ENCODE measurements around the gene CD99.
"Not testable (repeated sequence)": the region's sequence is repeated elsewhere in the genome, so short reads cannot be mapped to it uniquely, and the experiment has no call there.

The CD99 gene
- total RNA-seq = 117 to 141 (median 128) reads per million in 4 donors

DNA sequence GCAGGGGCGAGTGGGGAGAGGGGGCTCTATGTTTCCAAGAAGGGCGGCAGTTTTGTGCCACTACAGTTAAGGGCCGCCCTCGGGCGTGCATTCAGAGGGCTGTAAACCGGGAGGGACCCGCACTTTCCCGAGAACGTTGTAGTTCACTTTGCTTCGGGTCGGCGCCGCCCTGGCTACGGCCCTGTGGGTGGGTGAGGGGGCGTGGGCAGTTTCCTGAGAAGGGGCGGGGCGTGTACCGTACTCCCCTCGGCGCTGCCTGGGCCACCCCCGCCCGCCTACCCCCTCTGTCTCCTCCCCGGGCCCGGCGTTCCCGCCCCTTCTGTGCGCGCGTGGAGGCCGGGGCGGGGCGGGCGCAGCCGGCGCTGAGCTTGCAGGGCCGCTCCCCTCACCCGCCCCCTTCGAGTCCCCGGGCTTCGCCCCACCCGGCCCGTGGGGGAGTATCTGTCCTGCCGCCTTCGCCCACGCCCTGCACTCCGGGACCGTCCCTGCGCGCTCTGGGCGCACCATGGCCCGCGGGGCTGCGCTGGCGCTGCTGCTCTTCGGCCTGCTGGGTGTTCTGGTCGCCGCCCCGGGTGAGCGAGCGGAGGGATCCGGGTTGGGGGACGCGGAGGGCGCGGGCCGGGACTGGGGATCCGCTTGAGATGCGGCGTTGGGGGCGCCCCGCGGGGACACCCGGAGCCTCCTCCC, at the start of gene CD99:
Gene CD99, plus strand, starts transcription at position 440 of the 687 bp plus-strand sequence. Its CDS starts 66 bp downstream, at position 506.
- peak; percentile 83 to 88 (median 88) for DNase-seq

DNA sequence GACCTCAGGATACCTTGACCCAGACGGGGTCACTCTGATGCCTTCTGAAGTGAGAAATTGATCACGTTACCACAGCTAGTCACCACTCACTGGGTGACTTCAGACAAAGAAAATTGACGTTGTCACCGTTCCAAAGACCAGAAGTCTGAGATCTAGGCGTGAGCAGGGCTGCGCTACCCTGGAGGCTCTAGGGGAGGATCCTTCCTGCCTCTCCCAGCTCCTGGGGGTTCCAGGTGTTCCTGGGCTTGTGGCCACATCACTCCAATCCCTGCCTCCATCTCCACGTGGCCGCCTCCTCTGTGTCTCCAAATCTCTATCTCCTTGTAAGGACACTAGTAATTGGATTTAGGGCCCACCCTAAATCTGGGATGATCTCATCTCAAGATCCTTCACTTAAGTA, 48.9 kb upstream of the CD99 start:
- no peak for DNase-seq

DNA sequence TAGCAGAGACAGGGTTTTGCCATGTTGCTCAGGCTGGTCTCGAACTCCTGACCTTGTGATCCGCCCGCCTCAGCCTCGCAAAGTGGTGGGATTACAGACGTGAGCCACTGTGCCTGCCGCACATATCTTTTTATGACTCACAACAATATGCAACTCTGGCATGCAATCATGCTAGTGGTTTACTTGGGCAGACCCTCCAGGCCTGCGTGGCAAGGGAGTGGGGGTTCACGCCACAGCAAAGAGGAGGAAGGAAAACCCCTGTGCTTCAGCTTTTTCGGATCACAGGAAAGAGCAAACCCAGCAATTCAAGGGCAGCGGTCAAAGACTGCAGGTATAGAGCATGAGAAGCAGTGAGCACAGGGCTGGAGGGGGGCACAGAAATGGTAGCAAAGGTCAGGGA, 48.3 kb upstream of the CD99 start:
- no peak for DNase-seq

GRCh38 chrX:2643880-2644279, 47.2 kb upstream of the CD99 start:
- DNase-seq = no peak

DNA sequence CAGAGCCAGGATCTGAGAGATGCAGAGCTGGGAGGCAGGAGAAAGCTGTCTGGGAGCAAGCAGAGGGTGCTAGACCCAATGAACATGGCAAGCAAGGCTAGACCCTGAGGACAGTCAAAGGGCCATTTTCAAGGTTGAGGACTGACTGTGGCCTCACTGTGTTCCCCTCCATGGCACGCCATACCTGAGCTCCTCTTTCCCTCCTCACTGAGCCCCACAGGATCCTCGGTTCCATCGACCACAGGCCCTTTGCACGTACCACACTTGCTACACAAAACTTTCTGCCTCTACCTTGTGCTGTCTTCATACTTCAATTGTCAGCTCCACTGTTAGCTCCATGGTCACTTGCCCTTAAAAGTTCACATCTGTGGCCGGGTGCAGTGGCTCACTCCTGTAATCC, 45.5 kb upstream of the CD99 start:
- DNase-seq = no peak

DNA sequence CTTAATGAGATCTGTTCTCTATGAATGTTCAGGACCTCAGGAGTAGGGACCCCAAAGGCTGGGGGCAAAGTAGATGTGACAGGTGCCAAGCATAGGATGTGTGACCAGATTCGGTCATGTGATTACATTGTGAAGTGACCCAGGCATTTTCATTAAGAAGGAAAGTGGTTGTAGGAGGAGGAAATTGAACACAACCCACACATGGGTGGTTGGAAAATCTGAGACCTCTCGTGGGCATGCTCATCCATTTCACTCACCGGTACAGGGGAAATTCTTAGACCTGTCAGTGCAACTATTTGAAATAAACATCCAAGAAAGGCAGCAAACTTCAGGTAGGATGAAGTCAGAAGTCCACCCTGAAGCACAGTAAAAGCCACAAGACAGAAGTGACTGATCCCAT, 43.5 kb upstream of the CD99 start:
- no peak for DNase-seq

- no peak for DNase-seq
Observed at GRCh38 chrX:2650037-2650436, 41.1 kb upstream of the CD99 start.

- no peak for DNase-seq
Observed at GRCh38 chrX:2650865-2651264, 40.2 kb upstream of the CD99 start.

- DNase-seq = no peak
Observed at GRCh38 chrX:2652106-2652505, 39.0 kb upstream of the CD99 start.

- DNase-seq = no peak
Observed at GRCh38 chrX:2654436-2655340, 36.4 kb upstream of the CD99 start.

- no peak for DNase-seq
Observed at GRCh38 chrX:2656257-2656836, 34.7 kb upstream of the CD99 start.

GRCh38 chrX:2657532-2658113, 33.5 kb upstream of the CD99 start:
- DNase-seq = no peak

DNA sequence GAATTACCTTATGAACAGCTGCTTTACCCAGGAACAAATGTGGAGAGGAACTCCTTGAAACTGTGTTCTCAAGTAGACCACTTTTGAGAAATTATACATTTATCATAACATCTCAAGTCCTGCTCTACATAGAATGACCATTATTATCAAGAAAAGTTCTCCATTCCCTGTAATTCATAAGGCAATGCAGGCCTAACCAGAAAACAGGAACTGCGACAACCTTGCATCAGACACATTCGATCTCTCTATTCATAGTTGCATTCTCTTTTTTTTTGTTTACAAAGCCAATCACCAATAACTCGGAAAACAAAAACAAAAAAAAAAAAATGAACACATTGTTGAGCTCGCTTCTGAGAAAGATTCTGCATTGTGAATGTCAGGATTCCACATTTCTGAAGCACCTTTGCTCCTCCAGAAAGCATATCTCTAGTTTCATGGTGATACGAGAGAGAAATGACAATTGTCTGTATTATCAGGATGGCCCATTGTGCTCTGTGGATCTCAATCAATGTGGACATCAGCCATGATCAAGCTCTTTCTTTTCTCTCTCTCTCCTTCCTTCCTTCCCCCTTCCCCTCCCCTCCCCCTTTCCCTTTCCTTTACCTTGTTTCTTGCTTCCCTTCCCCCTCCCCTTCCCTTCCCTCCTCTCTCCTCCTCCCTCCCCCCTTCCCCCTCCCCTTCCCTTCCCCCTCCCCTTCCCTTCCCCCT, 32.4 kb upstream of the CD99 start:
- DNase-seq = no peak

- no peak for DNase-seq
Observed at GRCh38 chrX:2662586-2662985, 28.5 kb upstream of the CD99 start.

DNA sequence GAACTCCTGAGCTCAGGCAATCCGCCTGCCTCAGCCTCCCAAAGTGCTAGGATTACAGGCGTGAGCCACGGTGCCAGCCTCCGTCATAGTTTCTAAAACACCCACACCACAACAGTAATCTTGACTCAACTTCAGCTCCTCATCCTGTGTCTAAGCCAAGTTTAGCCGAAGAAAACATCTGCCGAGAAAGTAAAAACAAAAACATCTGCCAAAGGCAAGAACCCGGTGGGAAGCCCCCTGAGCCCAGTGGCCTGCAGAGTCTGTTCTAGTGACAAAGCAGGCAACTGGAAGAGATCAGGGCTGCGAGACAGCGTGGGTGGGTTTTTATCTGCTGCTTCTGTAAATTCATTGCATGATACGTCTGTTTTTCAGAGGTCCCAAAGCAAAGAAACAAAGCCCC, 26.6 kb upstream of the CD99 start:
- DNase-seq = no peak

GRCh38 chrX:2665387-2666304, 25.4 kb upstream of the CD99 start:
- DNase-seq = no peak

DNA sequence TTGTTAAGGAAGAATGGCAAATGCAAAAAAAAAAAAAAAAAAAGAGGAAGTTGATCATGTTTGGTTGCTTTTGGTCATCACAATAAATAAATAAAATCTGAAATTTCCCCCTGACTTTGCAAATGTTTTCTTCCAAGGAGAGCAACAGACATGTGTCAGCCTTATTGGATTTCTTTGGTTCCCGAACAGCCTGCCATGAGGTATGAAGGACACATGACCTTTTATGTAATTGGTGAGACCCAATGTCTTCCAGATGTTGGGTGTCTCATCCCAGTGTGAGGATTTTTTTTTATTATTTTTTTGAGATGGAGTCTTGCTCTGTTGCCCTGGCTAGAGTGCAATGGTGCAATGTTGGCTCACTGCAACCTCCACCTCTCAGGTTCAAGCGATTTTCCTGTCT, 24.6 kb upstream of the CD99 start:
- DNase-seq = no peak

DNA sequence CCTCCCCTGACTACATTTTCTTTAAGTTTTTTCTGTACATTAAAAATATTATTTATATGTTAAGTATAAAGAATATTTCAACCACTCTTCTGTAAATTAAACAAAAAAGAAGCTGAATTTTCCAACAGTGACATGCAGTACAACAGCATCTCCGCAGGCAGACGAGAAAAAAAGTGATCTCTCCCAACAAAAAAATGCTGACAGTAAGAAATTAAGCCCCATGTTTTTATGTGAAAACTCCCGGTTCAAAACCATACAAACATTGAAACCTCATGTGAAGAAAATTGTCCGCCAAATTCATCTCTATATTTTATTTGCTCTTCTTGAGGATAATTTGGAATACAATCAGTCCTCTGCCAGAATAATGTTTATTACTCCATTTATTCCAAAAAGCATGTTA, 20.1 kb upstream of the CD99 start:
- no peak for DNase-seq

DNA sequence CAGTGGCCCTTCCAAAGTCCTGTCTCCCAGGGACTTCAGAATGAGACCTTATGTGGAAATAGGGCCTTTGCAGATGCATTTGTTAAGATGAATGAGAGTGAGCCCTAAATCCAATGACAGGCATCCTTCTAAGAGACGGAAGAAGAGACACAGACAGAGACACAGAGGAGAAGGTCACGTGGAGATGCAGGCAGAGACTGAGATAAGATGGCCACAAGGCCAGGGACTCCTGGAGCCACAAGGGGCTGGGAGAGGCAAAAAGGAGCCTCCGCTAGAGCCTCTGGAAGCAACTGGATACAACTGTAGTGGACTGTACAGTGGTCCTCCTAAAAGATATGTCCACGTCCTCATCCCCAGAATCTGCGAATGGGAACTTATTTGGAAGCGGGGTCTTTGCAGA, 19.0 kb upstream of the CD99 start:
- DNase-seq = no peak

GRCh38 chrX:2673611-2674010, 17.5 kb upstream of the CD99 start:
- DNase-seq = no peak

- DNase-seq = not testable (repeated sequence)
Observed at GRCh38 chrX:2675657-2676200, 15.4 kb upstream of the CD99 start.

Data from T-helper 1 cell (primary cell).